CD1c-positive myeloid dendritic cell (primary cell): ENCODE measurements around the gene CNNM2.

Experiments
- DNase-seq: peaks from one replicate; pipeline ENCODE4 v3.0.0-alpha.2; 2016; ENCODE audit errors: extremely low spot score

The CNNM2 gene

DNA sequence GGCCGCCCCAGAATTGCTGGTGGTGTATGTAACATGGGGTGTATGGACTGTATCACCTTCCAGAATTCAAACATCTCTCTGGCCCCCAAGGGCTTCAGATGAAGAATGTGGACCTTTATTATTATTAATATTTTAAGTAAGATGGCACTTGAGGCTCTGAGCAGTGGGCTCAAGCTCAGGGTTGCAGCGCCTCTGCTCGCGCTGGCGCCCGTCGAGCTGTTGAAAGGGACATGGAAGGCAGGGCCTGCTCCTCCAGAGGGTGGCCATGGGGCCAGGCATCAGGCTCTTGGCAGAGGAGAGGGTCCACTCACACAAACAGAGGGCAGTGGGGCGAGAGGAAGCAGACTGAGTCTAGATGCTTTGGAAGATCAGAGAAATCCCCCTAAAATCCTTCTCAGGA lies 154.8 kb downstream of the CNNM2 start:
- DNase-seq, result no peak

DNA sequence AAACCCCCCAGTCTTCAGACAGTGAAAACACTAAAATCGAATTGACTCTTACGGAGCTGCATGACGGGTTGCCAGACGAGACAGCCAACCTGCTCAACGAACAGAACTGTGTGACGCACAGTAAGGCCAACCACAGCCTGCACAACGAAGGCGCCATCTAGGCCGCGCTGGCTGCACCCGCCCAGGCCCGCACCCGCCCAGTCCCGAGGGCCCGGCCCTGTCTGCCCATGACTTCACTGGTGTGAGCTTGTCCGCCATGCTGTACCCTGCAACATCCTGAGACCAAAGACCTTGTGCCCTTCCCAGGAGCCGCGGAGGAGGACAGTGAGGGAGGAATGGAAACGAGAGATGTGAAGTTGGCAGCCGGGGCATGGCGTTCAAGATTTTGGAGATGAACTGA lies 158.9 kb downstream of the CNNM2 start:
- no peak for DNase-seq

DNA sequence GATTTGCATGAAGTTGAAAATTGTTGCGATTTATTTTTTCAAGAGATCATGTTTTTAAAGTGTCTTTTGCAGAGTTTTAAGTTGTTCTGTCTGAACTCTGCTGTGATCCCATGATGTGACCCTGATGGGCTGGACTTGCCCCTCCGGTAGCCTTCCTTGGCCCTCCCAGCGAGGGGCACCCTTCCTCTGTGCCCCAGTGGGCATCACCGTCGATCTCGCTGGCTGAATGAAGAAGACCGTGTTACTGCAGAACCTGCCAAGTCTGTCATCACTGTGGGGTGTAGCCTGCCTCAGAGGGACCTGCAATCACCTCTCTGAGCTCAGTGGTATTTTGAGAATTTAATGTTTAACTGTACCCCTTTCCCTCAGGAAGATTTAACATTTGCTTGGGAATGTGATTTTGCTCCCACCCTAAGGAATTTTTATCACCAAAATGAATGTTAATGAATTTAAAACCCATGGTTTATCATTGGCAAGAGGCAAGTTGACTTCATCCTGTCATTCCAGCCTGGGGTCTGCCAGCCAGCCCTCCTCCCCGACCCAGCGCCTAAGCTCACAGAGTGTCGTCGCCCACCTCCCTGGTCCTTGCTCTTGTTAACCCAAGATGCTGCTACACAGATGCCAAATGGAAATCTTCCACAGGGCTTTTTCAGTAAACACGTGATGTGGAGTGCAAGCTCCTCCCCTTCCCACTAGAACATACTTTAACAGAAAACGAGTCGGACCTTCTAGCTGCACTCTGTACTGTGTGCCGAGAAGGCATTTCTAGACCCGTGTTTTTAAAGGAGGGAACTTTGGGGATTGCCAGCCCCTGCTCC lies 159.6 kb downstream of the CNNM2 start:
- DNase-seq, result no peak

DNA sequence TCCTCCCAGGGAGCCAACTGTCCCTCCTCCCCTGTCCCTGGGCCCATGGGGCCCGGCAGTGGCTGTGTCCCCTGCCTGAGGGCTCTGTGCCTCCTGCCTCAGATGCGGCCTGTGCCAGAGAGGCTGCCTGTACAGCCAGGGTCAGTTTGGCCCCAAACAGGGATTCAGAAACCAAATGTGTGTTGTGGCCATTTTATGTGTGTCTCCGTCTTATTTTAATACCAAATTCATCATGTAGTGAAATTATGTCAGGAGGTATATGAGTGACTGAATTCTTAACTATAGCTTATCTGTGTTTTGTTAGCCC lies 160.2 kb downstream of the CNNM2 start:
- no peak for DNase-seq

DNA sequence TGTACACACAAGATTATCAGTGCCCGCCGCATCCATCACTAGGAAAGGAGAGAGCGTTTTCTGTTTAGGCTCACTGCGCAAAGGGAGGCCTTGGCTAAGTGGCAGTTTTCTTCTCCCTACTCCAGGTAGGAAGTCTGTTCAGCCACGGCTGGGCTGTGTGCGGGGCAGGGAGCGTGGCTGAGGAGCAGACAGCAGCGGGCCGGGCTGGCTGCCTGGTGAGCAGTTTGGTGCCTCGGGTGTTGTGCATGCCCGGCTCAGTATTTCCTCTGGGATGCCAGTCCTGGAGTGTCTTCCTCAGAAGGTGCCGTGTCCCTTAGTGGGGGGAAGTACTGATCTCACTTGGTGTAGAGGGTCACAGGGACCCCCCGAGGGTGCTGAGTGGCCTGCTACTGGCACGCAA lies 160.6 kb downstream of the CNNM2 start:
- no peak for DNase-seq

DNA sequence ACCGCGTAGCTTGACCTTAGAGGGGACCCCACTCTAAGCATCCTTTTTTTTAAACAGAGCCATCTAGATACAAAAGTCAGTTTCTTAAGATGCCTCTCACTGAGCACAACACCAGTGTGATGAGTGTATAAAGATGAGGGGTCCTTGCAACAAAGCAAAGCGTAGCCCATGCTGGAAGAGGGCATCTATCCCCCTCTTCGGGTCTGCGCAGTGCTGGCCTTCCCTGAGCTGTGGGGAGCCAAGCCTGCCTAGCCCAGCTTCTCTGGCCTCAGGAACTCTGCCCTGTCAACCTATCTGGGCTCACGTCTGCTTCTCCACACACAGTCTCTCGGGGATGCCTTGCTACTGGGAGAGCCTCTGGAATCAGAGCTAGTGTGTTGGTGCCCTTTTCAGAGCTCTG lies 161.0 kb downstream of the CNNM2 start:
- no peak for DNase-seq

DNA sequence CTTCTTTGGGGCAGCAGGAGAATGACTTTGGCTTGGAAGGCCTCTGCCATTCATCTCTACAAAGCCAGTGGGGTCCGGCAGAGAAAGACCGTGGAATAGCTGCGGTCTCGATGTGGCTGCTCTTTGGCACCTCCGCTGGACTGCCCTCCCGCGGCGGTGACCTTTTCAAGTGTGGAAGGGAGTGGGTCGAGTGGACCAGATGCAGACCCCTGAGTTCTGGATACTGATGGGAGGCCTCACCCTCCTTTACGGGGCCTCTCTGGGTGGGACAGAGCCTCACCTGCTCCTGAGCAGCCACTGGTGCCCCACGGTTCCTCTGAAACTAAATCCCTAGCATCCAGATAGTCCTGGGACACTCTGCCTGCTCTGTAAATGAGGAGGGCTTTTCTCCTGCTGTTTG lies 161.9 kb downstream of the CNNM2 start:
- DNase-seq, result no peak

DNA sequence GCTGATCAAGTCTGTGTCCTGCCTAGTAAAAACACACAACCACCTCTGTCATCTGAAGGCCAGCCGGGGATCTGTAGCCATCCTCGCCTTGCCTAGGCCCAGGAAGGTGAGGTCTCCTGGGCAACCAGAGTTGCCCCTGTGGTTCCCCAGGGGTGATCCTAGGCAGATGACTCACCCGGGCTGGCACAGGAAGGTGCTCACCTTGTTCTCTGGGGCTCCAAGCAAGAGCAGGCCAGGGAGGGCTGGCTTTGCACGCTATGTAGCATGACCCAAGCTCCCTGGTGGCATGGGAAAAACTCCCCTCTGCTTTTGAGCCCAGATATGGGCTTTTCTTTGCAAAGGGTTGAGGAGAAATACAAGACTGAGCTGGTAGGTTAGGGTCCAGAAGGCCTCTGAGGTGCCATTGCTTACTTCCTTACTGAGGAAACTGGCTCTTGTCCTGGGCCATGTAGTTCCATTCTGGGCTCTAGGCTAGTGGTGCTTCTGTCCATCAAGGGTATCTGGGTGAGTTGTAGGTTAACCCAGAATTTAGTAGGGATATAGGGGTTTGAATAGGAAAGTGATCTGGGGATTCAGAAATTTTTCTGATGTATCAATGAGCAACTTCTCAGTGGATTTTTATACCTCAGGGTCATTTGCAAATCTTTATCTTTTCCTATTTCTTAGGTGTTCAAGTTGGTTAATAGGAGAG lies 162.9 kb downstream of the CNNM2 start:
- DNase-seq, result no peak

DNA sequence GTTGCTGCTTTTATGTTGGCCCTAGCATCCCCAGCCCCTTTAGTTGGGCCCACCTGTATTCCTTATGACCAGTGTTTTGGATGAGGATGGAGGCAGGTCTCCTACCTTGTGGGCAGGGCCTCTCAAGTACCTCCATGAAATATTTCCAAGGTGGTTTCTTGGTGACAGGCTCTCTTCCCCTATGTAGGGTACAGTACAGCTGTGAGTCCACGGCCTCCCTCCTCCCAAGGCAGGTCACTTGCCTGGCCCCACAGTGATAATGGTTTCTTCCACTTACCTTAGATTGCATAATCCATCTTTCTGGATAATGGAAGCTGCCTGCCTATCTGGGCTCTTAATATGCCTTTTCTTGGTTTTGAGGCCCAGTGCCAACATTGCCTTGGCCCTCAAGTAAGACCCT lies 164.6 kb downstream of the CNNM2 start:
- DNase-seq, result no peak

DNA sequence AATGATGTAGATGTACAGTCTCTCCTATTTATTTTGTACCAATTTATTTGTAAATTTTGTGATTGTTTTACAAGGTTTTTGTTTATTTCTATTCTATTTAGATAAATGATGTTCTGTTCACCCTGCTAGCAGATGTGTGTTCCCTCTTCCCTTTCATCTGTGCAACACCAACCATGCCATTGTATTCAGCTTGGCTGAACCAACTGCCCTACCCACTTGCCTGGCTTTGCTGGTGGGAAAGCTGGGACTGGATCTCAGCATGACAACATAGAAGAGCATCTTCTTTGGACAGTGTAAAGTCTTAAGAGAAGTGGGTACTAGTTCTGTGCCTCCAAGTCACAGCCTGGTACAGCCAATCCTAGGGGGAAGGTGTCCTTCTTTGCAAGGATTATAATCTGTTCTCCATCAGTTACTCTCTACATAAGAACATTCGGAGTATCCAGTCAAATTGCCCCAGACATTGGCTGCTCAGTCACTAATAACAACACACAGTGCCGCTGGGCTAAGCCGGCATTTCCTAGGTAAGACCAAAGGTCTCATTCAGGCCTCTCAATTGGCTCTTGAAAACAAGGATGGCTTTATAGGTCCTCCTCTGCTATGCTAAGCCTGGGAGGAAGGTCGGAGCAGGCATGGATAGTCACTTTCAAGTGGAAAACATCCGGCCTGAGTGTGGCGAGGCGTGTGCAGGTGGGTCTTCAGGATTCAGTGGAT lies 165.3 kb downstream of the CNNM2 start:
- no peak for DNase-seq

DNA sequence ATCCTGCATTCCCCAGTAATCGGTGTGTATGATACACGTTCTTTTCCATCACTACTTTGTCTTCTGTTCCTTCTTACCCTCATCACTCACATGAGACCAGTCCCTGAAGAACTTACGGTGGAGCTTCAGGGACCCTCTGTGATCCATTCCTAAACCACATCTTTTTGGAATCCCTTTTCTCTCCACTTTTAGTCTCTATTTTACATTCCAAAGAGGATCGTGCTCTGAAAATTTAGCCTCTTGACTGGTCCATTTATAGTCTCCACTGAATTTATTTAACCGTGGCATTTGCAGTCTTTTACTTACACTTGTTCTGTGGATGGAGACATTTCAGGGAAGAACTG lies 165.9 kb downstream of the CNNM2 start:
- no peak for DNase-seq

DNA sequence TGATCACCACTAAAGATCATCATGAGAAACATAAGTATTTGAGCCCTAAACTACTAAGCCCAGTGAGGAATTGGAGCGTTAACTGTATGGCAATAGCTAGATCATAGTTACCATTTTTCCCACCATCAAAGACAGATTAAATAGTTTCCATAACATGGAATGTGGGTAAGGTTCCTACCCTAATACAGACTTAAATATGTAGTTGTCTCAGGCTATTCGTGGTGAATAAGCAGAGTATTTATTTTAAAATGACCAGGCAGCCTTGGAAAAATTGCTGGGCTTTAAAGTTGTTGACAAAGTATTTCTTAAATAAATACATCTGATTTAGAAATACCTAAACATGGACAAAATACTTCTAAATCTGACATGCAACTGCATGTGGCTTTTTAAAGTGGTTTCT lies 168.2 kb downstream of the CNNM2 start:
- DNase-seq, result no peak

DNA sequence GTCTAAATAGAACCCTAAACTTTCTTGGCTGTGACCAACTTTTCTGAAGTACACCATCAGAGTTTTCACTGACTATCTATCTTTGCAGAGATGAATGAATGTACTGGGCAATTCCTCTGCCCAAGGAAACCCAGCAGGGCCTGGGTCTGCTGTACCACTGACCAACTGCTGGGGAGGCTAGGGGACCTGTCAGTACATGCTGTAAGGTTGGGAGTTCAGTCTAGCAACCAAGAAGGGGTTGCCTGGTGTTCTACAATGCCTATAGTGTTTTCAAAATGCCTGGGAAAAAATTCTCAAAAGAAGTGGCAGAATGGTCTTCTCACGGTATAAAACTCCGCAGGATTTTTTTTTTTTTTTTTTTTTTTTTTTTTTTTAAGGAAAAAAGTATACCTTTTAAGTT lies 168.7 kb downstream of the CNNM2 start:
- no peak for DNase-seq

DNA sequence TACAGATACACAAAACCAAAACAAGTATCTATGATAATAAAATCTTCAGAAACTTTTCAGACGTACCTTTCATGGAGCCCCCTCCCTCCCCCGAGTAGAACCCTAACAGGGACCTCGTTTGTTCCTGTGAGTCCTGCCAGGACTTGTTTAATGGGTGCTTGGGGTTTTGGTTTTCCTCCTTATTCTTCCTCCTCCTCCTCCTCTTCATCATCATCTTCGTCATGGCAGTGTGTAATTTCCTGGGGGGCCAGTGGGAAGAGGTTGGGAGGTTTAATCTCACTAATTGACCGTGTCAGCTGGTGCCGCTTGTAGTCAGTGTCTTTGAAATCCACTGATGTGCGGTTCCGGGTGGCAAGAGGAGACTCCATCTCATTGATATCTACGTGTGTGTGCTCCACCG lies 171.4 kb downstream of the CNNM2 start:
- no peak for DNase-seq

DNA sequence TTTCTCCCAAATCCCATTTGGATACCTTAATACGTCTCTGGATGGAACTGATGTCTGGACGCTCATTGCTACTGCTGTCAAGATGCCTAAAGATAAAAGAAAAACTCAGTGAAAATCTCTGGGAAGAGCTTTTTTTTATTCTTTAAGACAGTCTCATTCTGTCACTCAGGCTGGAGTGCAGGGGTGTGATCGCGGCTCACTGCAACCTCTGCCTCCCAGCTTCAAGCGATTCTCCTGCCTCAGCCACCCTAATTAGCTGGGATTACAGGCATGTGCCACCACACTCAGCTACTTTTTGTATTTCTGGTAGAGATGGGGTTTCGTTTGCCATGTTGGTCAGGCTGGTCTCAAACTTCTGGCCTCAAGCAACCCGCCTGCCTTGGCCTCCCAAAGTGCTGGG lies 172.8 kb downstream of the CNNM2 start:
- no peak for DNase-seq

DNA sequence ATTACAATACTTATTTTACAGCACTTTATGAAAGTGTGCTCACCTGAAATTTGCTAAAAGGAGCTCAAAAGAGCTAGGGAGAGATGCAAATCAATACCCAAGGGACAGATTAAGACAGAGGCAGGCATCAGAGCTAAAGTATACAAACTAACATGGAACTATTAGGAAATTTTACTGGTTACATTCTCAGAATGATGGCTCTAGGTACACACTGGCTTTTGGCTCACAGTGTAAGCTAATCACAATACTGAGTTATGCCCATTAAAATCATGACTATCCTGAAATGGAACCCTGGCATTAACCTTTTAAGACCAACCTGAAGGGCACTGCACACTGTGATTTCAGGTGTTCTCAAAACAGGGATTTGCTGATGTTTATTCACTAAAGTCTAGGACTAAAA lies 176.9 kb downstream of the CNNM2 start:
- no peak for DNase-seq

DNA sequence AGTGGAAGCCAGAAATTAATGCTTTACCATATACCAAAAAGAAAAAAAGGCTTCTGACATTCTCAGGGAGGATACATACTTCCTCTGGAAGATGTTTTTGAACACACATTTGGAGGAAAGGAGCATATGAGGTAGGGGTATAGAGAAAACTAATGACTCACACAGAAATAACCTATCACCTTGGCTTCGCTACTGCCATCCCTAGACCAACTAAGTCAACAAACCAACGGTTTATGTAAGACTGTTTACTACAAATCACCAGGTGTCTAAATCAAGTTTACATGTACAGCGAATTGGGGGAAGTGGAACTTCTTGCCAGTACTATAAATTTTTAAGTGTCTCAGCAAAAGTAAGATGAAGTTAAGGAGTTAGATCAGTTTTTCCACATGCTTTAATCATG lies 178.0 kb downstream of the CNNM2 start:
- DNase-seq, result no peak

DNA sequence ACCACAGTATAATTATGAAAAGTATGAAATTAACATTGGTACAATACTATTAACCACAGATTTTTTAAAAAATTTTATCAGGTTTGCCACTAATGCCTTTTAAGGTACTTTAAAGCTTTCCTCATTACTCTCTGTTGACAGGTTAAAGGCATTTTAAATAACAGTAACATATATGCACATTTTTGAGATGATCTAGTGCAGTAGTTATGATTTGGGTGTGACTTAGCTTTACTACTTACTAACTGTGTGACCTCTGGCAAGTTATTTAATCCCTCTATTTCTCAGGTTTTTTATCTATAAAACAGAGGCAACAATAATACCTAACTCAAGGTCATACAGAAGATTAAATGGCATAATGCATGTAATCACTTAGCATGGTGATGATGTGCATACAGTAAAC lies 180.1 kb downstream of the CNNM2 start:
- no peak for DNase-seq

DNA sequence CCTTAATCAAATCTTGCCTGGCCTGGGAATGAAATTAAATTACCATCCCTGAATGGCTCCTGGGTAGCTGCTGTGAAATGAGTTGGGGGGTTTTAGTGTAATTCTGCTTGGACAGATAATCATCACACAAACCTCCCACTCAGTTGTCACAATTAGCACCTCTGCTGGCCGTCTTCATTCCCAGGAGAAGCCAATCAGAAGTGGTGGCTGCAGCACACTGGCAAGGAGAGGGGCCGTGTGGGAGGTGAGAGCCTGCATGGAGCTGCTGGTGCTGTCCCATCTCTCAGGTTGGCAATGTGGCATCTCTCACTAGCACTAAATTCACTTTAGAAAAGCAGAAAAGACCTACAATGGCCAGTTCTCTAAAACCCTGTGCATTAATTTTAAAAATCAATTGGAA lies 182.5 kb downstream of the CNNM2 start:
- no peak for DNase-seq

DNA sequence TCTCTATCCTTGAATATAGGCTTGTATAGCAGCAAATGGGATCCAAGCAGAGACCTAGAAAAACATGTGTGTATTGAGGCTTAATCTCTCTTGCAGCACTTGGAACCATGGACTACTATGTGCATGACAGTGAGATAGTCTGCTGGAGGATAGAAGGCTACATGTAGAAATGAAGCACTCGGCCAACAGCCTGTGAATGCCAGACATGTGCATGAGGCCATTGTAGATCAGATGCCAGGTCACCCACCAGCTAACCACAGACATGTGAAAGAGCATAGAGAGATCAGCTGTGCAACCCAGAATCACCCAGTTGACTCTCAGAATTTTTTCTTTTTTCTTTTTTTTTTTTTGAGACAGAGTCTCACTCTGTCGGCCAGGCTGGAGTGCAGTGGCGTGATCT lies 184.1 kb downstream of the CNNM2 start:
- DNase-seq, result no peak

DNA sequence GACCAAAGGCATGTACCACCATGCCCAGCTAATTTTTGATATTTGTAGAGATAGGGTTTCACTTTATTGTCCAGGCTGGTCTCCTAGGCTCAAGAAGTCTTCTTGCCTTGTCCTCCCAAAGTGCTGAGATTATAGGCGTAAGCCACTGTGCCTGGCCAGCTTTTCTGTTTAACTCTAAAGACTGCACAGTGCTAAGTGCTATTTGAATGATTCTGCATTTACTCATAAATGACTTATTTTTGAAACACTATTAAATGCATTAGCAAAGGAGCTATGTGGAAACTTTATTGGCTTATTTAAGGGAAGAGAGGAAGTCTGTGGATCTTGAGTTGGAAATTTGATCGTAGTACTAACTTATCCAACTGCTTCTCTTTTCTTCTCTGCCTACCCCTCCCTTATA lies 185.9 kb downstream of the CNNM2 start:
- no peak for DNase-seq

DNA sequence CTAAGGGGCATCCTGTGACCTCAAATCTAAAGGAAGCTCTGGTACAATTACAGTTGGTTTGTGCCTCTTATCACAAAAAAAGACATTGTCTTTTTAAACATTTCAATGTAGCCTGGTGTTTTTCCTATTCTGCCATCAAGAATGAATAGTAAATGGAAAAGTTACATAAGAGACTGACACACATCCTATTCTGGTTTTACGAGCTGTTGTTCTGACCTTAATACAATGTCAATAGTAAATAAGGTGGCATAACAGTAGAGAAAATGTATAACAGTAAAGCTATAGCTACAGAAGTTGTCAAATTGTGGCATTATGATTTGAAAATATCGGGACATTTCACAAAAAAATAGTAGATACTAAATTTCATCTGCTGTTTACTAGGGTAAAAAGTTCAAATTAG lies 186.6 kb downstream of the CNNM2 start:
- no peak for DNase-seq

DNA sequence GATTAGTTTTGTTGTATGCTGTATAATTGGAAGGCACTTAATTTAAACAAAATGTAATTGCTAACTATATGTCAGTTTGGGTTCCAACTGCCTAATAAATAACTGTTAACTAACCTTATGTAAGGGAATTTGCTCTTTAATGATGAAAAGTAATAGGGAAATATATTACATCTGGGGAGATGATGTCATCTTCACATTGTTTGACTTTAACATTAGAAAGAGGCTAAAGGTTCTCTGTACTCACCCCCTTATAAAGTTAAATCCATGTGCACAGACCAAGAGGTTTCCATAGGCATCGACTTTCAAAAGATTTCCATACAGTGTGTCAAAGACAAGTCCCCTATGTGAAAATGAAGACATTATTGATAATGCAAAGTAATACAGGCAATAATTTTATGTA lies 187.4 kb downstream of the CNNM2 start:
- no peak for DNase-seq
